Neural cell (in vitro differentiated cells): Measurements from ENCODE around the gene SCAF4. TPM values are rescaled to one million over a fixed set of nuclear protein-coding genes. Genes with fewer than 3 reads are reported as not detected.

Experiments used
- H2AFZ ChIP-seq: fragments of 200-600, 300-800 bp; sonication (generic), shearing (Covaris generic); 2 replicates; pipeline ENCODE4 v1.6.0; 2014; ENCODE audit warnings: low read depth, mild to moderate bottlenecking, antibody characterized with exemption, low read length, moderate library complexity
- H3F3A ChIP-seq: fragments of 200-600 bp; shearing (Covaris generic); 2 replicates; pipeline ENCODE4 v1.6.1; 2016; ENCODE audit warnings: mild to moderate bottlenecking, moderate library complexity, mixed read lengths, antibody characterized with exemption, low read length; ENCODE audit not compliant: insufficient read depth, poor library complexity, severe bottlenecking
- H3K27ac ChIP-seq: fragments of 200-600, 300-800 bp; sonication (generic), shearing (Covaris generic); 2 replicates; pipeline ENCODE4 v1.5.1; 2014; ENCODE audit warnings: mild to moderate bottlenecking, low read length, moderate library complexity
- H3K27me3 ChIP-seq: fragments of 300-800, 200-600 bp; sonication (generic), shearing (Covaris generic); 2 replicates; pipeline ENCODE4 v1.6.0; 2014; ENCODE audit warnings: mild to moderate bottlenecking, low read depth, low read length, moderate library complexity; ENCODE audit not compliant: insufficient read depth
- H3K36me3 ChIP-seq: fragments of 300-800, 200-600 bp; sonication (generic), shearing (Covaris generic); 2 replicates; pipeline ENCODE4 v1.5.1; 2014; ENCODE audit warnings: mild to moderate bottlenecking, antibody characterized with exemption, low read length, moderate library complexity; ENCODE audit not compliant: insufficient read depth
- H3K4me2 ChIP-seq: fragments of 300-800, 200-600 bp; sonication (generic), shearing (Covaris generic); 2 replicates; pipeline ENCODE4 v1.6.0; 2014; ENCODE audit warnings: mild to moderate bottlenecking, low read length
- H3K4me3 ChIP-seq: fragments of 300-800, 200-600 bp; sonication (generic), shearing (Covaris generic); 2 replicates; pipeline ENCODE4 v1.5.1; 2014; ENCODE audit warnings: mild to moderate bottlenecking, low read length, moderate library complexity
- H3K79me2 ChIP-seq: fragments of 200-600 bp; shearing (Covaris generic); replicated peaks from 2 replicates; pipeline ENCODE4 v1.6.0; 2014; ENCODE audit warnings: mild to moderate bottlenecking, low read length, moderate library complexity; ENCODE audit not compliant: insufficient read depth
- H3K9ac ChIP-seq: fragments of 300-800, 200-600 bp; sonication (generic), shearing (Covaris generic); 2 replicates; pipeline ENCODE4 v1.6.1; 2016; ENCODE audit warnings: mild to moderate bottlenecking, low read length, mixed read lengths
- H3K9me2 ChIP-seq: fragments of 200-600 bp; shearing (Covaris generic); 2 replicates; pipeline ENCODE4 v1.6.1; 2016; ENCODE audit warnings: mild to moderate bottlenecking, low read length, mixed read lengths; ENCODE audit not compliant: insufficient read depth
- H3K9me3 ChIP-seq: fragments of 200-600, 300-800 bp; sonication (generic), shearing (Covaris generic); 2 replicates; pipeline ENCODE4 v1.6.1; 2016; ENCODE audit warnings: mild to moderate bottlenecking, mixed run types, low read length, moderate library complexity, mixed read lengths
- H4K20me1 ChIP-seq: fragments of 200-600 bp; shearing (Covaris generic); 2 replicates; pipeline ENCODE4 v1.6.1; 2016; ENCODE audit warnings: mild to moderate bottlenecking, mixed run types; ENCODE audit not compliant: insufficient read depth
- EP300 ChIP-seq: fragments of 450-650 bp; conservative IDR thresholded peaks from 2 replicates; pipeline ENCODE4 v1.6.1; 2014; ENCODE audit warnings: antibody characterized with exemption, mild to moderate bottlenecking, moderate library complexity; ENCODE audit not compliant: poor library complexity, severe bottlenecking
- EZH2 ChIP-seq: fragments of 200-600, 300-800 bp; shearing (Covaris generic), sonication (generic); IDR thresholded peaks from 2 replicates; pipeline ENCODE4 v1.6.1; 2014; ENCODE audit warnings: antibody characterized with exemption, low read length, borderline replicate concordance, mild to moderate bottlenecking; ENCODE audit not compliant: insufficient read depth, poor library complexity, severe bottlenecking
- MXI1 ChIP-seq: fragments of 450-650 bp; conservative IDR thresholded peaks from 2 replicates; pipeline ENCODE4 v1.6.1; 2014; ENCODE audit warnings: antibody characterized with exemption, mild to moderate bottlenecking; ENCODE audit not compliant: poor library complexity, severe bottlenecking
- POLR2AphosphoS5 ChIP-seq: IDR thresholded peaks from 2 replicates; pipeline ENCODE4 v1.6.1; 2012
- RAD21 ChIP-seq: fragments of 450-650 bp; conservative IDR thresholded peaks from 2 replicates; pipeline ENCODE4 v1.6.1; 2014; ENCODE audit warnings: antibody characterized with exemption, mild to moderate bottlenecking, moderate library complexity
- SMC3 ChIP-seq: fragments of 450-650 bp; conservative IDR thresholded peaks from 2 replicates; pipeline ENCODE4 v1.6.1; 2014; ENCODE audit warnings: antibody characterized with exemption, mild to moderate bottlenecking, moderate library complexity; ENCODE audit not compliant: poor library complexity
- TAF1 ChIP-seq: IDR thresholded peaks from 2 replicates; pipeline ENCODE4 v1.6.1; 2012; ENCODE audit warnings: low read depth
- polyA plus RNA-seq: library from polyadenylated mRNA; depleted of rRNA; stranded (reverse); fragments of >200 nt; gene quantifications from 2 replicates; pipeline ENCODE4 v1.2.3, GENCODE V29; 2014
- TF ChIP-seq, protein P1 (sequence below): IDR thresholded peaks from 2 replicates; pipeline ENCODE4 v1.6.1; 2012; ENCODE audit warnings: borderline replicate concordance
- TF ChIP-seq, protein P2 (sequence below): fragments of 450-650 bp; IDR thresholded peaks from 2 replicates; pipeline ENCODE4 v1.5.1; 2014; ENCODE audit warnings: antibody characterized with exemption, mild to moderate bottlenecking, moderate library complexity; ENCODE audit not compliant: poor library complexity, severe bottlenecking

Gene SCAF4
- polyA plus RNA-seq, 1 donor from 2014 or later: 5.4 TPM

GRCh38 chr21:31750843-31751242 lies 18.9 kb upstream of the SCAF4 start:
- Histone ChIP-seq H3K27me3 (no peaks in the 10 kb centered on the region), H3F3A (no peaks in the 10 kb centered on the region), H3K27ac (no peak overlapping the region), H3K36me3 (no peaks in the 10 kb centered on the region), H3K4me2 (no peak overlapping the region), H3K9ac (no peak overlapping the region), H3K4me3 (no peak overlapping the region), H3K79me2 (no peaks in the 10 kb centered on the region), H4K20me1 (no peaks in the 10 kb centered on the region), H2AFZ (no peak overlapping the region), H3K9me2 (no peaks in the 10 kb centered on the region), H3K9me3 (no peaks in the 10 kb centered on the region)
- TF ChIP-seq EZH2: no peak
- TF ChIP-seq MXI1: no peak
- no peak for TF ChIP-seq EP300
- TF ChIP-seq, protein P1, sequence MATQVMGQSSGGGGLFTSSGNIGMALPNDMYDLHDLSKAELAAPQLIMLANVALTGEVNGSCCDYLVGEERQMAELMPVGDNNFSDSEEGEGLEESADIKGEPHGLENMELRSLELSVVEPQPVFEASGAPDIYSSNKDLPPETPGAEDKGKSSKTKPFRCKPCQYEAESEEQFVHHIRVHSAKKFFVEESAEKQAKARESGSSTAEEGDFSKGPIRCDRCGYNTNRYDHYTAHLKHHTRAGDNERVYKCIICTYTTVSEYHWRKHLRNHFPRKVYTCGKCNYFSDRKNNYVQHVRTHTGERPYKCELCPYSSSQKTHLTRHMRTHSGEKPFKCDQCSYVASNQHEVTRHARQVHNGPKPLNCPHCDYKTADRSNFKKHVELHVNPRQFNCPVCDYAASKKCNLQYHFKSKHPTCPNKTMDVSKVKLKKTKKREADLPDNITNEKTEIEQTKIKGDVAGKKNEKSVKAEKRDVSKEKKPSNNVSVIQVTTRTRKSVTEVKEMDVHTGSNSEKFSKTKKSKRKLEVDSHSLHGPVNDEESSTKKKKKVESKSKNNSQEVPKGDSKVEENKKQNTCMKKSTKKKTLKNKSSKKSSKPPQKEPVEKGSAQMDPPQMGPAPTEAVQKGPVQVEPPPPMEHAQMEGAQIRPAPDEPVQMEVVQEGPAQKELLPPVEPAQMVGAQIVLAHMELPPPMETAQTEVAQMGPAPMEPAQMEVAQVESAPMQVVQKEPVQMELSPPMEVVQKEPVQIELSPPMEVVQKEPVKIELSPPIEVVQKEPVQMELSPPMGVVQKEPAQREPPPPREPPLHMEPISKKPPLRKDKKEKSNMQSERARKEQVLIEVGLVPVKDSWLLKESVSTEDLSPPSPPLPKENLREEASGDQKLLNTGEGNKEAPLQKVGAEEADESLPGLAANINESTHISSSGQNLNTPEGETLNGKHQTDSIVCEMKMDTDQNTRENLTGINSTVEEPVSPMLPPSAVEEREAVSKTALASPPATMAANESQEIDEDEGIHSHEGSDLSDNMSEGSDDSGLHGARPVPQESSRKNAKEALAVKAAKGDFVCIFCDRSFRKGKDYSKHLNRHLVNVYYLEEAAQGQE: no peak

- no peaks in the 10 kb centered on the region for H3K27me3 ChIP-seq
- H2AFZ ChIP-seq: no peak overlapping the region
- H3K9me3 ChIP-seq: no peaks in the 10 kb centered on the region
- TF ChIP-seq, protein P2, sequence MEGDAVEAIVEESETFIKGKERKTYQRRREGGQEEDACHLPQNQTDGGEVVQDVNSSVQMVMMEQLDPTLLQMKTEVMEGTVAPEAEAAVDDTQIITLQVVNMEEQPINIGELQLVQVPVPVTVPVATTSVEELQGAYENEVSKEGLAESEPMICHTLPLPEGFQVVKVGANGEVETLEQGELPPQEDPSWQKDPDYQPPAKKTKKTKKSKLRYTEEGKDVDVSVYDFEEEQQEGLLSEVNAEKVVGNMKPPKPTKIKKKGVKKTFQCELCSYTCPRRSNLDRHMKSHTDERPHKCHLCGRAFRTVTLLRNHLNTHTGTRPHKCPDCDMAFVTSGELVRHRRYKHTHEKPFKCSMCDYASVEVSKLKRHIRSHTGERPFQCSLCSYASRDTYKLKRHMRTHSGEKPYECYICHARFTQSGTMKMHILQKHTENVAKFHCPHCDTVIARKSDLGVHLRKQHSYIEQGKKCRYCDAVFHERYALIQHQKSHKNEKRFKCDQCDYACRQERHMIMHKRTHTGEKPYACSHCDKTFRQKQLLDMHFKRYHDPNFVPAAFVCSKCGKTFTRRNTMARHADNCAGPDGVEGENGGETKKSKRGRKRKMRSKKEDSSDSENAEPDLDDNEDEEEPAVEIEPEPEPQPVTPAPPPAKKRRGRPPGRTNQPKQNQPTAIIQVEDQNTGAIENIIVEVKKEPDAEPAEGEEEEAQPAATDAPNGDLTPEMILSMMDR: no peak
- no peak for TF ChIP-seq RAD21
- TF ChIP-seq POLR2AphosphoS5: no peak
- no peak for TF ChIP-seq EZH2
- no peak for TF ChIP-seq EP300
- TF ChIP-seq SMC3: no peak
- TF ChIP-seq, protein P1: no peak
- no peak for TF ChIP-seq TAF1
- no peak for TF ChIP-seq MXI1
- no peaks in the 10 kb centered on the region for H3K79me2 ChIP-seq
- H3K36me3 ChIP-seq: no peaks in the 10 kb centered on the region
- no peaks in the 10 kb centered on the region for H3K9me2 ChIP-seq
- no peak overlapping the region for H3K4me3 ChIP-seq
- H3K4me2 ChIP-seq: no peak overlapping the region
- H3F3A ChIP-seq: no peaks in the 10 kb centered on the region
- no peak overlapping the region for H3K9ac ChIP-seq
- no peak overlapping the region for H3K27ac ChIP-seq
- H4K20me1 ChIP-seq: no peaks in the 10 kb centered on the region
Measured at GRCh38 chr21:31744182-31744800, 12.4 kb upstream of the SCAF4 start.
